ENCODE data around the gene AIFM3.

DNA sequence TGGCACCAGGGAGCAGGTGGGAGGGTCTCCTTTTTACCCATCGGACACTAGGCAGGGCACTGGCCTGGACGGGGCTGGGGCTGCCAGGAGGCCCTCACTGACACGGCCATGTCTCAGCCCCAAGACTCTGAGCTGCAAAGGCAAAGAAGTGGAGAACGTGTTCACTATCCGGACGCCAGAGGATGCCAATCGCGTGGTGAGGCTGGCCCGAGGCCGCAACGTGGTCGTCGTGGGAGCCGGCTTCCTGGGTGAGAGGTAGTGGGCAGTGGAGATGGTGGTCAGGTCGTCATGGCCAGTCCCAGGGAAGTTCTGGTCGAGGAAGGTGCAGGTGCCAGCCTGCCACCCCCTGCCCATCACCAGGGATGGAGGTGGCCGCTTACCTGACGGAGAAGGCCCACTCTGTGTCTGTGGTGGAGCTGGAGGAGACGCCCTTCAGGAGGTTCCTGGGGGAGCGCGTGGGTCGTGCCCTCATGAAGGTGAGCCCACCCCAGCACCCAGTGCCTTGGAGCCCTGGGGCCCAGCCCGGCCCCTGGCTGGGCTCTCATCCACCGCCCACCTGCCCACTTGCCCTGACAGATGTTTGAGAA is 9.3 kb downstream of the AIFM3 start:
- TF ChIP-seq POLR2A (IDR thresholded peaks at IDR 0.05) (no peak), POLR2AphosphoS5 (IDR thresholded peaks at IDR 0.05) (no peak)
- TF ChIP-seq, protein P1, sequence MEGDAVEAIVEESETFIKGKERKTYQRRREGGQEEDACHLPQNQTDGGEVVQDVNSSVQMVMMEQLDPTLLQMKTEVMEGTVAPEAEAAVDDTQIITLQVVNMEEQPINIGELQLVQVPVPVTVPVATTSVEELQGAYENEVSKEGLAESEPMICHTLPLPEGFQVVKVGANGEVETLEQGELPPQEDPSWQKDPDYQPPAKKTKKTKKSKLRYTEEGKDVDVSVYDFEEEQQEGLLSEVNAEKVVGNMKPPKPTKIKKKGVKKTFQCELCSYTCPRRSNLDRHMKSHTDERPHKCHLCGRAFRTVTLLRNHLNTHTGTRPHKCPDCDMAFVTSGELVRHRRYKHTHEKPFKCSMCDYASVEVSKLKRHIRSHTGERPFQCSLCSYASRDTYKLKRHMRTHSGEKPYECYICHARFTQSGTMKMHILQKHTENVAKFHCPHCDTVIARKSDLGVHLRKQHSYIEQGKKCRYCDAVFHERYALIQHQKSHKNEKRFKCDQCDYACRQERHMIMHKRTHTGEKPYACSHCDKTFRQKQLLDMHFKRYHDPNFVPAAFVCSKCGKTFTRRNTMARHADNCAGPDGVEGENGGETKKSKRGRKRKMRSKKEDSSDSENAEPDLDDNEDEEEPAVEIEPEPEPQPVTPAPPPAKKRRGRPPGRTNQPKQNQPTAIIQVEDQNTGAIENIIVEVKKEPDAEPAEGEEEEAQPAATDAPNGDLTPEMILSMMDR (IDR thresholded peaks at IDR 0.05): no peak

All from transverse colon (tissue), 4 donors.